Calu3 (cell line): Measurements from ENCODE around the gene PHF2. TPM values are rescaled to one million over a fixed set of nuclear protein-coding genes. Genes with fewer than 3 reads are reported as not detected.

Source experiments
- BruUV-seq: library from RNA; stranded (reverse); fragments of 400-500 nt; replicated peaks from 2 replicates; lab custom pipeline; 2021; lab: Mats Ljungman, UMichigan
- CTCF ChIA-PET: fragments of 300-600 bp; sonication (Branson Sonifier 250); formaldehyde crosslinking; loops from one replicate; lab custom pipeline; 2022; ENCODE audit warnings: antibody characterized with exemption; lab: Charles Lee
- DNase-seq: peaks from one replicate; pipeline ENCODE4 v3.0.0; 2022
- H3K27ac Mint-ChIP-seq: one replicate; pipeline ENCODE4 v1.8.0; 2022; ENCODE audit warnings: mixed read lengths; ENCODE audit not compliant: unreplicated experiment
- H3K27me3 Mint-ChIP-seq: one replicate; pipeline ENCODE4 v1.8.0; 2022; ENCODE audit warnings: mixed read lengths; ENCODE audit not compliant: unreplicated experiment
- H3K36me3 Mint-ChIP-seq: one replicate; pipeline ENCODE4 v1.8.0; 2022; ENCODE audit warnings: mild to moderate bottlenecking, moderate library complexity, mixed read lengths; ENCODE audit not compliant: insufficient read depth, unreplicated experiment
- H3K4me1 Mint-ChIP-seq: one replicate; pipeline ENCODE4 v1.8.0; 2022; ENCODE audit warnings: mild to moderate bottlenecking, low read depth, mixed read lengths; ENCODE audit not compliant: unreplicated experiment
- H3K4me3 Mint-ChIP-seq: one replicate; pipeline ENCODE4 v1.8.0; 2022; ENCODE audit warnings: mild to moderate bottlenecking, low read depth, moderate library complexity, mixed read lengths; ENCODE audit not compliant: unreplicated experiment
- H3K9me3 Mint-ChIP-seq: one replicate; pipeline ENCODE4 v1.8.0; 2022; ENCODE audit warnings: low read depth, mixed read lengths; ENCODE audit not compliant: unreplicated experiment
- CTCF ChIP-seq: fragments of 200-600 bp; IDR thresholded peaks from one replicate; pipeline ENCODE4 v1.8.0; 2022; ENCODE audit warnings: antibody characterized with exemption; ENCODE audit not compliant: unreplicated experiment
- intact Hi-C: fragments of 100-400 bp; cut with micrococcal nuclease; formaldehyde crosslinking; loops from one replicate; pipeline ENCODE4 v1.10.0; 2022; ENCODE audit not compliant: unreplicated experiment
- total RNA-seq: library from RNA; stranded (reverse); gene quantifications from 2 replicates; pipeline ENCODE4 v1.2.3, GENCODE V29; 2022

The PHF2 gene
- total RNA-seq, 1 experiment from 2014 or later = 13.9 TPM

GRCh38 chr9:93650448-93650847 lies 74.1 kb downstream of the PHF2 start:
- no peak for DNase-seq
- TF ChIP-seq CTCF = no peak
- no TSS peak for BruUV-seq
- Mint-ChIP-seq H3K4me1 (no peaks in the 10 kb centered on the region), H3K4me3 (no peak overlapping the region), H3K36me3 (peaks cover 5% of the 10 kb centered on the region), H3K9me3 (no peaks in the 10 kb centered on the region), H3K27me3 (no peaks in the 10 kb centered on the region), H3K27ac (no peak overlapping the region)
- CTCF ChIA-PET = no interaction called here
- intact Hi-C loops = no loop called here

- no TSS peak for BruUV-seq
- H3K4me3 Mint-ChIP-seq = no peak overlapping the region
- no peaks in the 10 kb centered on the region for H3K4me1 Mint-ChIP-seq
- CTCF ChIA-PET = interaction anchor here (0.6 to 0.7 kb wide), 2 partner anchors 38 to 86 kb away, joined by 3 to 5 read pairs; no protein-coding TSS in a partner anchor
- TF ChIP-seq CTCF = no peak
- H3K27ac Mint-ChIP-seq = no peak overlapping the region
- intact Hi-C loops = no loop called here
- DNase-seq = no peak
- peaks cover 5% of the 10 kb centered on the region for H3K36me3 Mint-ChIP-seq
- H3K27me3 Mint-ChIP-seq = no peaks in the 10 kb centered on the region
- H3K9me3 Mint-ChIP-seq = no peaks in the 10 kb centered on the region
Measured at GRCh38 chr9:93651521-93651950, 75.2 kb downstream of the PHF2 start.

GRCh38 chr9:93652604-93653592 lies 76.5 kb downstream of the PHF2 start:
- H3K27ac Mint-ChIP-seq = no peak overlapping the region
- CTCF ChIA-PET = no interaction called here
- intact Hi-C loops = no loop called here
- DNase-seq = no peak
- no peak overlapping the region for H3K4me3 Mint-ChIP-seq
- H3K27me3 Mint-ChIP-seq = no peaks in the 10 kb centered on the region
- peaks cover 5% of the 10 kb centered on the region for H3K36me3 Mint-ChIP-seq
- TF ChIP-seq CTCF = no peak
- no TSS peak for BruUV-seq
- no peaks in the 10 kb centered on the region for H3K9me3 Mint-ChIP-seq
- H3K4me1 Mint-ChIP-seq = no peaks in the 10 kb centered on the region

- peaks cover 5% of the 10 kb centered on the region for H3K36me3 Mint-ChIP-seq
- H3K9me3 Mint-ChIP-seq = no peaks in the 10 kb centered on the region
- DNase-seq = no peak
- no peak overlapping the region for H3K4me3 Mint-ChIP-seq
- TF ChIP-seq CTCF = no peak
- H3K4me1 Mint-ChIP-seq = no peaks in the 10 kb centered on the region
- no peak overlapping the region for H3K27ac Mint-ChIP-seq
- CTCF ChIA-PET = no interaction called here
- intact Hi-C loops = no loop called here
- no peaks in the 10 kb centered on the region for H3K27me3 Mint-ChIP-seq
- no TSS peak for BruUV-seq
Measured at GRCh38 chr9:93653760-93654159, 77.4 kb downstream of the PHF2 start.
